Aorta (tissue), 5 donors: ENCODE results near the gene AGPAT3. TPM values are rescaled to one million over a fixed set of nuclear protein-coding genes. Genes with fewer than 3 reads are reported as not detected.

Experiments
- ATAC-seq: fragments of 200-7000 bp; cut with Tn5 transposase; one replicate; pipeline ENCODE4 v1.9.1; 2022; ENCODE audit warnings: moderate library complexity; ENCODE audit not compliant: low FRiP score
- DNase-seq, 2 donors: peaks; one replicate each; pipeline ENCODE4 v3.0.0-alpha.2; 2020
- H3K27ac ChIP-seq, 2 donors: one replicate each; pipeline ENCODE4 v1.5.1; 2013; ENCODE audit warnings: low read length in 2 of 2, mild to moderate bottlenecking in 2 of 2, moderate library complexity in 2 of 2, control low read depth in 1 of 2, inconsistent platforms in 1 of 2, low read depth in 1 of 2
- H3K27me3 ChIP-seq, 2 donors: one replicate each; pipeline ENCODE4 v1.6.1; 2013; ENCODE audit warnings: control low read depth in 1 of 2, low read length in 1 of 2, mild to moderate bottlenecking in 1 of 2, moderate library complexity in 1 of 2; ENCODE audit not compliant: insufficient read depth in 2 of 2, control insufficient read depth in 1 of 2
- H3K36me3 ChIP-seq, 2 donors: one replicate each; pipeline ENCODE4 v1.6.1; 2013; ENCODE audit warnings: control low read depth in 1 of 2, low read length in 1 of 2, mild to moderate bottlenecking in 1 of 2; ENCODE audit not compliant: insufficient read depth in 2 of 2, control insufficient read depth in 1 of 2
- H3K4me1 ChIP-seq, 2 donors: one replicate each; pipeline ENCODE4 v1.6.1; 2013; ENCODE audit warnings: low read length in 2 of 2, control low read depth in 1 of 2, mild to moderate bottlenecking in 1 of 2, moderate library complexity in 1 of 2; ENCODE audit not compliant: insufficient read depth in 2 of 2, control insufficient read depth in 1 of 2
- H3K4me3 ChIP-seq, 2 donors: one replicate each; pipeline ENCODE4 v1.5.1; 2013; ENCODE audit warnings: low read length in 2 of 2, control low read depth in 1 of 2, mild to moderate bottlenecking in 1 of 2
- H3K9me3 ChIP-seq: one replicate; pipeline ENCODE4 v1.6.1; 2013; ENCODE audit warnings: mild to moderate bottlenecking, low read length; ENCODE audit not compliant: control insufficient read depth
- WGBS, 2 donors: extraction: QIAGEN DNeasy Blood & Tissue Kit; methylation state at CpG; one replicate each; pipeline ENCODE4 v1.1.7; 2013; 5-methylcytosine and 5-hydroxymethylcytosine counted together
- intact Hi-C, 2 donors: fragments of 100-400 bp; cut with DNase I; formaldehyde crosslinking; loops; one replicate each; pipeline versions ENCODE4 v1.14.2 to v1.15.0; 2022
- polyA plus RNA-seq, 2 donors: library from polyadenylated mRNA; stranded (reverse); fragments of 200-250 nt; gene quantifications; one replicate each; pipeline ENCODE4 v1.2.3, GENCODE V29; 2013
- total RNA-seq, 2 donors: library from RNA; stranded (reverse); fragmentation: NEBNext Ultra II Directional; extraction: Animal tissue kit (Norgen Biotek cat#: 25700); gene quantifications; one replicate each; pipeline ENCODE4 v1.2.1, GENCODE V29; 2021
- donor health status: healthy with polysubstance abuse.
- donor health status: Bipolar disorder and iron deficiency.
- donor health status: DM: no; HTN: no; CAD: no.
- donor health status: DM: no; HTN: no; CAD: no.
- donor health status: DM: yes; HTN: yes; CAD: no.

AGPAT3 gene
- total and polyA plus RNA-seq, 4 donors: 8.3 to 45.5 (median 23.7) TPM

DNA sequence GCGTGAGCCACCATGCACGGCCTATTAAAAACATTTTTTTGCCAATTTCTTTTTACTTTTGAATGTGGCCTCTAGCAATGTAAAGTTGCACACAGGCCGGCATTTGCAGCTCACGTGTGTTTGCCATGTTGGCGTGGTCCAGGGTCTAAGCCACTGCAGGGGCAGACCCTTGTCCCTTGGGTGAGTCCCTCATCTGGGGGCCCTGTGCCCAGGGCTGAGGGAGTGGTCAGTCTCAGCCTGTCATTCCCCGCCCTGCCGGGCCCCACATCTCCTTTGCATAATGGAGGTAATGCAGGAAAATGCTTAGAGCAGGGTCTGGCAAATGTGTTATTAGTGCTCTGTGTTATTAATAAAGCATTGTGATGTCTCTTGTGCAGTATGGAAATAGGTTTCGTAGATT is 16.9 kb downstream of the AGPAT3 start:
- H3K4me1 ChIP-seq: no peaks in the 10 kb centered on the region
- H3K27ac ChIP-seq: no peak overlapping the region
- intact Hi-C loops: no loop called here
- no peaks in the 10 kb centered on the region for H3K27me3 ChIP-seq
- no peaks in the 10 kb centered on the region for H3K36me3 ChIP-seq
- no peak for ATAC-seq
- no peaks in the 10 kb centered on the region for H3K9me3 ChIP-seq
- no peak overlapping the region for H3K4me3 ChIP-seq
- no peak for DNase-seq
- WGBS, 2 donors: 96 to 97% methylated on average over 8 of the region's 8 CpGs

DNA sequence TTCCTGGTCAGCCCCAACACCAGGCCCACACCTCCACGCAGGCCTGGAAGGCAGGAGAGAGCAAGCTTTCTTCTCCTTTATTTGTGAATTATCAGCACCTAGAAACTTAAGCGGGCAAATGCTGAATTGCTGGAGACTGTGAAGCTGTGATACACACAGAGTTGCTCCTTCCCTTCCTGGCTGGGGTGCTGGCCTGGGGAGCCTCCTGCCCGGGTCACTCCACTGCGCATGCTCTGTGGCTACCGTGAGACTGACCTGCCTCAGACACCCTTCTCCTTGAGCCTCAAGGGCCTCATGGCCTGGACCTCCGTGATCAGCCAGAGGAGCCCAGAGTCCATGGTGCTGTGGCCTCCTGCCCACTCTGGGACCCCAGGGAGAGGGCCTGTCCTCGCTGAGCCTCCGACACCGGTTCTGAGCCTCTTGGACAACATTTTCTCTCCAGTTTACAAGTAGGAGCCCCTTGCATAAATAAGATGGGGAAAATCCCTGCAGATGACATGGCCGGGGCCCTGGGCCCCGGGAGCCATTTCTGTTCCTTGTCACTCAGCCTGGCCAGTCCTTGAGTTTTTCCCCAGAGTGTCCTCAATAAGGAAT is 18.0 kb downstream of the AGPAT3 start:
- intact Hi-C loops: no loop called here
- no peak for DNase-seq
- no peak overlapping the region for H3K4me3 ChIP-seq
- WGBS, 2 donors: 89% methylated on average over 11 of the region's 11 CpGs
- H3K27me3 ChIP-seq: no peaks in the 10 kb centered on the region
- no peaks in the 10 kb centered on the region for H3K4me1 ChIP-seq
- H3K27ac ChIP-seq: no peak overlapping the region
- H3K9me3 ChIP-seq: no peaks in the 10 kb centered on the region
- no peak for ATAC-seq
- H3K36me3 ChIP-seq: no peaks in the 10 kb centered on the region

- ATAC-seq (no peak), DNase-seq (no peak)
- Histone ChIP-seq H3K27me3 (no peaks in the 10 kb centered on the region), H3K9me3 (no peaks in the 10 kb centered on the region), H3K36me3 (no peaks in the 10 kb centered on the region), H3K4me1 (no peaks in the 10 kb centered on the region), H3K4me3 (no peak overlapping the region), H3K27ac (no peak overlapping the region)
- intact Hi-C loops: no loop called here
- 60 to 66% methylated on average over 14 to 16 of the region's 16 CpGs for WGBS, 2 donors
These were observed 19.2 kb downstream of the AGPAT3 start for GRCh38 chr21:43884012-43884860.

DNA sequence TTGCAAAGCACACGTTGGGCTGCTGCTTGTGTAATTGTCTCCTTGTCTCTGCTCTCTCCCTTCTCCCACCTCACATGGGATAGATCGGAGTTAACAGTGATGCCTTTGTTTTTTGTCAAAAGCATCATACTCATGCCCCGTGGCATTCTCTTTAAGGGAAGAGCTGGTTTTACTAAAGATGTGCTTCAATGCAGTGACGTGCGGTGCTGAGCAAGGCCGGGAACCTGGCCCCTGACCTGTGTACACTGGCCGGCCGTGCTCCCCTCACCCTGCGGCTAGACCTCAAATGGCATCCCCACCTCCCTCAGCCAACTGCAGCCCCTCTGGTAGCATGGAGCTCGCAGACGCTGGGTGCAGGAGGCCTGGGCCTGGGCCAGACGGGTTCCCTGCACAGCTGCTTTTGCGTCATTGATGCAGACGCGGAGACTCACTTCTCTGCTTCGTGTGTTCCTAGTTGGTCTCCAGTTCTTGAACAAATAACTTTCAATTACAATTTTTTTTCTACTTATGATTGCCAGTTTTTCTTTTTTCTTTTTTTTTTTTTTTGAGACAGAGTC is 19.9 kb downstream of the AGPAT3 start:
- Histone ChIP-seq H3K4me1 (no peaks in the 10 kb centered on the region), H3K27me3 (no peaks in the 10 kb centered on the region), H3K27ac (no peak overlapping the region), H3K36me3 (no peaks in the 10 kb centered on the region), H3K4me3 (no peak overlapping the region), H3K9me3 (no peaks in the 10 kb centered on the region)
- intact Hi-C loops: no loop called here
- no peak for DNase-seq
- 80 to 83% methylated on average over 16 of the region's 16 CpGs for WGBS, 2 donors
- ATAC-seq: no peak

GRCh38 chr21:43885721-43886120 is 20.7 kb downstream of the AGPAT3 start:
- H3K27me3 ChIP-seq: no peaks in the 10 kb centered on the region
- no peaks in the 10 kb centered on the region for H3K9me3 ChIP-seq
- no peak overlapping the region for H3K4me3 ChIP-seq
- intact Hi-C loops: no loop called here
- H3K36me3 ChIP-seq: no peaks in the 10 kb centered on the region
- H3K27ac ChIP-seq: no peak overlapping the region
- WGBS, 2 donors: 91 to 93% methylated on average over 14 of the region's 14 CpGs
- DNase-seq (no peak), ATAC-seq (no peak)
- H3K4me1 ChIP-seq: no peaks in the 10 kb centered on the region

DNA sequence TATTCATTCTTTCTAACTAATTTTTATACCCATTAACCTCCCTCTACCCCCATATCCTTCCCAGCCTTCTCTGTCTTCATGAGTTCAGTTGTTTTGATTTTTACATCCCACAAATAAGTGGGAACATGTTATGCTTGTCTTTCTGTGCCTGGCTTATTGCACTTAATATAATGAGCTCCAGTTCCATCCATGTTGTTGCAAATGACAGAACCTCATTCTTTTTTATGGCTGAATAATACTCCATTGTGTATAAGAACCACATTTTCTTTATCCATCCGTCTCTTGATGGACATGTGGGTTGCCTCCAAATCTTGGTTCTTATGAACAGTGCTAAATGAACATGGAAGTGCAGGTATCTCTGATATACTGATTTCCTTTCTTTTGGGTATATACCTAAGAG is 21.5 kb downstream of the AGPAT3 start:
- WGBS, 2 donors: 97 to 98% methylated on average over 1 of the region's 1 CpG
- no peak for DNase-seq
- Histone ChIP-seq H3K27me3 (no peaks in the 10 kb centered on the region), H3K4me1 (no peaks in the 10 kb centered on the region), H3K36me3 (no peaks in the 10 kb centered on the region), H3K27ac (no peak overlapping the region), H3K4me3 (no peak overlapping the region), H3K9me3 (no peaks in the 10 kb centered on the region)
- intact Hi-C loops: no loop called here
- no peak for ATAC-seq

DNA sequence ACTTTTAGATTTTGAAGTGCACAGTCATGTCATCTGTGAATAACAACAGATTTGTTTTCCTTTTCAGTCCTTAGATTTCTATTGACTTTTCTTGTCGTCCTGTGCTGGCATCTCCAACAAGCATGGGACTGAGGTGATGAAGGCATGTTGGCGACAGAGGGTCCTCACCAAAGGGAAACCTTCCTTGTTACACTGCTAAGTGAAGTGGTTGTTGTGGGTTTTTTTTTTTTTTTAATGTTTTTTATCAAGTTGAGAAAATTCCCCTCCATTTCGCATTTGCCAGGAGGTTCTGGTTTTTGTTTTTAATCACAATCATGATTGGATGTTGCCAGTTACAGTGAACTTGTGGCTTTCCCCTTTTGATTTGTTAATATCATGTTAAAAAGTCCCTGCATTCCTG is 24.0 kb downstream of the AGPAT3 start:
- Histone ChIP-seq H3K27ac (no peak overlapping the region), H3K4me1 (no peaks in the 10 kb centered on the region), H3K9me3 (no peaks in the 10 kb centered on the region), H3K4me3 (no peak overlapping the region), H3K36me3 (no peaks in the 10 kb centered on the region), H3K27me3 (no peaks in the 10 kb centered on the region)
- intact Hi-C loops: no loop called here
- no peak for DNase-seq
- 70 to 74% methylated on average over 3 of the region's 3 CpGs for WGBS, 2 donors
- ATAC-seq: no peak

- Histone ChIP-seq H3K4me1 (no peaks in the 10 kb centered on the region), H3K9me3 (no peaks in the 10 kb centered on the region), H3K36me3 (no peaks in the 10 kb centered on the region), H3K27me3 (no peaks in the 10 kb centered on the region), H3K4me3 (no peak overlapping the region), H3K27ac (no peak overlapping the region)
- WGBS, 2 donors: 84 to 89% methylated on average over 9 of the region's 9 CpGs
- DNase-seq (no peak), ATAC-seq (no peak)
- intact Hi-C loops: no loop called here
These were observed 25.0 kb downstream of the AGPAT3 start for GRCh38 chr21:43890042-43890441.

DNA sequence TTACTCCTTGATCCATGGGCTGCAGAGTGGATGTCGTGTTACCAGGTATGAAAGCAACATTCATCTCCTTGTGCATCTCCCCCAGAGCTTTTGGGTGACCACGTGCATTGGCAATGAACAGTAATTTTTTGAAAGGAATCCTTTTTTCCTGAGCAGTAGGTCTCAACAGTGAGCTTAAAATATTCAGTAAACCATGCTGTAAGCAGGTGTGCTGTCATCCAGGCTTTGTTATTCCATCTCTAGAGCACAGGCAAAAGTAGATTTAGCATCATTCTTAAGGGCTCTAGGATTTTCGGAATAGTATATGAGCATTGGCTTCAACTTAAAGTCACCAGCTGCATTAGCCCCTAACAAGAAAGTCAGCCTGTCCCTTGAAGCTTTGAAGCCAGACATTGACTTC is 27.3 kb downstream of the AGPAT3 start:
- 96 to 98% methylated on average over 3 of the region's 3 CpGs for WGBS, 2 donors
- ATAC-seq: no peak

More for the DNA sequence above, 27.3 kb downstream of the AGPAT3 start:
- Histone ChIP-seq H3K27ac (no peak overlapping the region), H3K36me3 (no peaks in the 10 kb centered on the region), H3K27me3 (no peaks in the 10 kb centered on the region), H3K9me3 (no peaks in the 10 kb centered on the region), H3K4me3 (no peak overlapping the region), H3K4me1 (no peaks in the 10 kb centered on the region)
- intact Hi-C loops: no loop called here
- no peak for DNase-seq
